GM23338 (cell line): Measurements from ENCODE around the gene CDKL4. TPM values are rescaled to one million over a fixed set of nuclear protein-coding genes. Genes with fewer than 3 reads are reported as not detected.

ENCODE experiments used
- ATAC-seq: fragments of 200-7000 bp; cut with Tn5 transposase; 3 replicates; pipeline ENCODE4 v1.9.1; 2020
- DNase-seq: peaks from one replicate; pipeline ENCODE4 v3.0.0-alpha.2; 2015; ENCODE audit warnings: low spot score
- H2AFZ ChIP-seq: fragments of 200-600 bp; sonication (generic); 2 replicates; pipeline ENCODE4 v1.8.0; 2016; ENCODE audit warnings: antibody characterized with exemption, mild to moderate bottlenecking, moderate library complexity
- H3F3A ChIP-seq: fragments of 200-600 bp; sonication (generic); replicated peaks from 2 replicates; pipeline ENCODE4 v1.8.0; 2017; ENCODE audit warnings: antibody characterized with exemption, mixed run types, low read depth
- H3K27ac ChIP-seq: fragments of 200-600 bp; sonication (generic); 2 replicates; pipeline ENCODE4 v1.6.1; 2016; ENCODE audit warnings: low read depth
- H3K27me3 ChIP-seq: fragments of 200-600 bp; sonication (generic); 2 replicates; pipeline ENCODE4 v1.8.0; 2016; ENCODE audit warnings: mild to moderate bottlenecking, mixed run types, moderate library complexity; ENCODE audit not compliant: insufficient read depth
- H3K36me3 ChIP-seq: fragments of 200-600 bp; sonication (generic); 2 replicates; pipeline ENCODE4 v1.8.0; 2016; ENCODE audit warnings: mild to moderate bottlenecking; ENCODE audit not compliant: insufficient read depth
- H3K4me1 ChIP-seq: fragments of 200-600 bp; sonication (generic); 2 replicates; pipeline ENCODE4 v1.8.0; 2016; ENCODE audit warnings: mild to moderate bottlenecking, moderate library complexity; ENCODE audit not compliant: insufficient read depth
- H3K4me2 ChIP-seq: fragments of 200-600 bp; sonication (generic); 2 replicates; pipeline ENCODE4 v1.7.1; 2017; ENCODE audit warnings: mixed run types
- H3K4me3 ChIP-seq: fragments of 200-600 bp; sonication (generic); 2 replicates; pipeline ENCODE4 v1.6.1; 2016; ENCODE audit warnings: mixed run types
- H3K79me2 ChIP-seq: fragments of 200-600 bp; sonication (generic); replicated peaks from 2 replicates; pipeline ENCODE4 v1.8.0; 2017; ENCODE audit warnings: mild to moderate bottlenecking; ENCODE audit not compliant: insufficient read depth
- H3K9me2 ChIP-seq: fragments of 200-600 bp; sonication (generic); 2 replicates; pipeline ENCODE4 v1.8.0; 2017; ENCODE audit not compliant: insufficient read depth
- H4K20me1 ChIP-seq: fragments of 200-600 bp; sonication (generic); replicated peaks from 2 replicates; pipeline ENCODE4 v1.8.0; 2017; ENCODE audit warnings: mild to moderate bottlenecking; ENCODE audit not compliant: insufficient read depth
- H3K27ac Mint-ChIP-seq: 2 replicates; pipeline ENCODE4 v1.8.0; 2020; ENCODE audit warnings: inconsistent platforms, mild to moderate bottlenecking, moderate library complexity, mixed read lengths
- H3K27me3 Mint-ChIP-seq: 3 replicates; pipeline ENCODE4 v1.8.0; 2022; ENCODE audit warnings: low read depth, mild to moderate bottlenecking, moderate library complexity, mixed read lengths, inconsistent platforms; ENCODE audit not compliant: insufficient read depth, poor library complexity
- H3K36me3 Mint-ChIP-seq: 3 replicates; pipeline ENCODE4 v1.8.0; 2021; ENCODE audit warnings: low read depth, mild to moderate bottlenecking, inconsistent platforms, moderate library complexity, mixed read lengths
- H3K4me1 Mint-ChIP-seq: 3 replicates; pipeline ENCODE4 v1.8.0; 2020; ENCODE audit warnings: mild to moderate bottlenecking, inconsistent platforms, mixed read lengths
- H3K4me3 Mint-ChIP-seq: 3 replicates; pipeline ENCODE4 v1.8.0; 2021; ENCODE audit warnings: moderate library complexity, mild to moderate bottlenecking, inconsistent platforms, mixed read lengths
- H3K9me3 Mint-ChIP-seq: 3 replicates; pipeline ENCODE4 v1.8.0; 2020; ENCODE audit warnings: moderate library complexity, mild to moderate bottlenecking, inconsistent platforms, mixed read lengths
- EZH2 ChIP-seq: fragments of 200-600 bp; sonication (generic); IDR thresholded peaks from one replicate; pipeline ENCODE4 v1.8.0; 2017; ENCODE audit warnings: antibody characterized with exemption, mild to moderate bottlenecking, low read depth; ENCODE audit not compliant: unreplicated experiment
- POLR2AphosphoS5 ChIP-seq: IDR thresholded peaks from 2 replicates; pipeline ENCODE4 v1.6.1; 2016; ENCODE audit warnings: antibody characterized with exemption, low read depth
- polyA plus RNA-seq: library from polyadenylated mRNA; unstranded; fragments of >200 nt; fragmentation: Nextera tagmentation; extraction: Ambion mirVana; gene quantifications from 2 replicates; pipeline ENCODE4 v1.2.1, GENCODE V29; 2016
- total RNA-seq: library from RNA; depleted of rRNA; stranded (reverse); fragments of >200 nt; shearing (Covaris generic); gene quantifications from 2 replicates; pipeline ENCODE4 v1.2.3, GENCODE V29; 2014
- TF ChIP-seq, protein P1 (sequence below): fragments of 250-450 bp; sonication (Bioruptor Pico); IDR thresholded peaks from 2 replicates; pipeline ENCODE4 v1.5.0; 2020; ENCODE audit warnings: mild to moderate bottlenecking, moderate library complexity
- TF ChIP-seq, protein P2 (sequence below): IDR thresholded peaks from one replicate; pipeline ENCODE4 v1.6.1; 2018; ENCODE audit warnings: antibody characterized with exemption; ENCODE audit not compliant: unreplicated experiment

Gene CDKL4
- total and polyA plus RNA-seq, 2 experiments from 2014 or later = 0.24 TPM; not detected in 1

DNA sequence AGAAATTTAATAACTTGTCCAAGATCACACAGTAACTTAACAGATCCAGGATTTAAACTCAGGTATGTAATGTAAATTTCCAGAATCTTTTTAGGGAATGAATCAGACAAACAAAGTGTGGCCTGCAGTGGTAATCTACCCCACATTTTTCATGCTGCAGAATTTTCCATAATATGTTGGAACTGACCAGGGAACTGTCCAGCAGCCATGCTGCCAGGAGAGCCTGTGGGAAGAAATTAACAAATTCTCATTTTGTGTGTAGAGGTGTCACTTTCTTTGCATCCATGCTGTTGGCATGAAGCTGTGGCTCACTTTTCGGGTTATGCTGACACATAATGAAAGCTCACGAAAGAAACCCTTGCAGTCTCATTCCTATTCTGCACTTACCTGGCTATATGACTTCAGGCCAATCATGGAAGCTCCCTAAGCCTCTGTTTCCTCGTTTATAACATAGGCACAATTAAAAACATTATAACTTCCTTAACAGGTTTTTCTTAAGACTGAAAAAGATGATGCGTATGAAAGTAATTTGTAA is 54.7 kb downstream of the CDKL4 start:
- H3K4me3 Mint-ChIP-seq = no peak overlapping the region
- no peaks in the 10 kb centered on the region for H3K27me3 ChIP-seq
- TF ChIP-seq, protein P1, sequence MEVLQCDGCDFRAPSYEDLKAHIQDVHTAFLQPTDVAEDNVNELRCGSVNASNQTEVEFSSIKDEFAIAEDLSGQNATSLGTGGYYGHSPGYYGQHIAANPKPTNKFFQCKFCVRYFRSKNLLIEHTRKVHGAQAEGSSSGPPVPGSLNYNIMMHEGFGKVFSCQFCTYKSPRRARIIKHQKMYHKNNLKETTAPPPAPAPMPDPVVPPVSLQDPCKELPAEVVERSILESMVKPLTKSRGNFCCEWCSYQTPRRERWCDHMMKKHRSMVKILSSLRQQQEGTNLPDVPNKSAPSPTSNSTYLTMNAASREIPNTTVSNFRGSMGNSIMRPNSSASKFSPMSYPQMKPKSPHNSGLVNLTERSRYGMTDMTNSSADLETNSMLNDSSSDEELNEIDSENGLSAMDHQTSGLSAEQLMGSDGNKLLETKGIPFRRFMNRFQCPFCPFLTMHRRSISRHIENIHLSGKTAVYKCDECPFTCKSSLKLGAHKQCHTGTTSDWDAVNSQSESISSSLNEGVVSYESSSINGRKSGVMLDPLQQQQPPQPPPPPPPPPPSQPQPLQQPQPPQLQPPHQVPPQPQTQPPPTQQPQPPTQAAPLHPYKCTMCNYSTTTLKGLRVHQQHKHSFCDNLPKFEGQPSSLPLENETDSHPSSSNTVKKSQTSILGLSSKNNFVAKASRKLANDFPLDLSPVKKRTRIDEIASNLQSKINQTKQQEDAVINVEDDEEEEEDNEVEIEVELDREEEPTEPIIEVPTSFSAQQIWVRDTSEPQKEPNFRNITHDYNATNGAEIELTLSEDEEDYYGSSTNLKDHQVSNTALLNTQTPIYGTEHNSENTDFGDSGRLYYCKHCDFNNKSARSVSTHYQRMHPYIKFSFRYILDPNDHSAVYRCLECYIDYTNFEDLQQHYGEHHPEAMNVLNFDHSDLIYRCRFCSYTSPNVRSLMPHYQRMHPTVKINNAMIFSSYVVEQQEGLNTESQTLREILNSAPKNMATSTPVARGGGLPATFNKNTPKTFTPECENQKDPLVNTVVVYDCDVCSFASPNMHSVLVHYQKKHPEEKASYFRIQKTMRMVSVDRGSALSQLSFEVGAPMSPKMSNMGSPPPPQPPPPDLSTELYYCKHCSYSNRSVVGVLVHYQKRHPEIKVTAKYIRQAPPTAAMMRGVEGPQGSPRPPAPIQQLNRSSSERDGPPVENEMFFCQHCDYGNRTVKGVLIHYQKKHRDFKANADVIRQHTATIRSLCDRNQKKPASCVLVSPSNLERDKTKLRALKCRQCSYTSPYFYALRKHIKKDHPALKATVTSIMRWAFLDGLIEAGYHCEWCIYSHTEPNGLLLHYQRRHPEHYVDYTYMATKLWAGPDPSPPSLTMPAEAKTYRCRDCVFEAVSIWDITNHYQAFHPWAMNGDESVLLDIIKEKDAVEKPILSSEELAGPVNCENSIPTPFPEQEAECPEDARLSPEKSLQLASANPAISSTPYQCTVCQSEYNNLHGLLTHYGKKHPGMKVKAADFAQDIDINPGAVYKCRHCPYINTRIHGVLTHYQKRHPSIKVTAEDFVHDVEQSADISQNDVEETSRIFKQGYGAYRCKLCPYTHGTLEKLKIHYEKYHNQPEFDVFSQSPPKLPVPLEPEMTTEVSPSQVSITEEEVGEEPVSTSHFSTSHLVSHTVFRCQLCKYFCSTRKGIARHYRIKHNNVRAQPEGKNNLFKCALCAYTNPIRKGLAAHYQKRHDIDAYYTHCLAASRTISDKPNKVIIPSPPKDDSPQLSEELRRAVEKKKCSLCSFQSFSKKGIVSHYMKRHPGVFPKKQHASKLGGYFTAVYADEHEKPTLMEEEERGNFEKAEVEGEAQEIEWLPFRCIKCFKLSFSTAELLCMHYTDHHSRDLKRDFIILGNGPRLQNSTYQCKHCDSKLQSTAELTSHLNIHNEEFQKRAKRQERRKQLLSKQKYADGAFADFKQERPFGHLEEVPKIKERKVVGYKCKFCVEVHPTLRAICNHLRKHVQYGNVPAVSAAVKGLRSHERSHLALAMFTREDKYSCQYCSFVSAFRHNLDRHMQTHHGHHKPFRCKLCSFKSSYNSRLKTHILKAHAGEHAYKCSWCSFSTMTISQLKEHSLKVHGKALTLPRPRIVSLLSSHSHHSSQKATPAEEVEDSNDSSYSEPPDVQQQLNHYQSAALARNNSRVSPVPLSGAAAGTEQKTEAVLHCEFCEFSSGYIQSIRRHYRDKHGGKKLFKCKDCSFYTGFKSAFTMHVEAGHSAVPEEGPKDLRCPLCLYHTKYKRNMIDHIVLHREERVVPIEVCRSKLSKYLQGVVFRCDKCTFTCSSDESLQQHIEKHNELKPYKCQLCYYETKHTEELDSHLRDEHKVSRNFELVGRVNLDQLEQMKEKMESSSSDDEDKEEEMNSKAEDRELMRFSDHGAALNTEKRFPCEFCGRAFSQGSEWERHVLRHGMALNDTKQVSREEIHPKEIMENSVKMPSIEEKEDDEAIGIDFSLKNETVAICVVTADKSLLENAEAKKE (CRISPR knock-in tag) = no peak
- TF ChIP-seq, protein P2, sequence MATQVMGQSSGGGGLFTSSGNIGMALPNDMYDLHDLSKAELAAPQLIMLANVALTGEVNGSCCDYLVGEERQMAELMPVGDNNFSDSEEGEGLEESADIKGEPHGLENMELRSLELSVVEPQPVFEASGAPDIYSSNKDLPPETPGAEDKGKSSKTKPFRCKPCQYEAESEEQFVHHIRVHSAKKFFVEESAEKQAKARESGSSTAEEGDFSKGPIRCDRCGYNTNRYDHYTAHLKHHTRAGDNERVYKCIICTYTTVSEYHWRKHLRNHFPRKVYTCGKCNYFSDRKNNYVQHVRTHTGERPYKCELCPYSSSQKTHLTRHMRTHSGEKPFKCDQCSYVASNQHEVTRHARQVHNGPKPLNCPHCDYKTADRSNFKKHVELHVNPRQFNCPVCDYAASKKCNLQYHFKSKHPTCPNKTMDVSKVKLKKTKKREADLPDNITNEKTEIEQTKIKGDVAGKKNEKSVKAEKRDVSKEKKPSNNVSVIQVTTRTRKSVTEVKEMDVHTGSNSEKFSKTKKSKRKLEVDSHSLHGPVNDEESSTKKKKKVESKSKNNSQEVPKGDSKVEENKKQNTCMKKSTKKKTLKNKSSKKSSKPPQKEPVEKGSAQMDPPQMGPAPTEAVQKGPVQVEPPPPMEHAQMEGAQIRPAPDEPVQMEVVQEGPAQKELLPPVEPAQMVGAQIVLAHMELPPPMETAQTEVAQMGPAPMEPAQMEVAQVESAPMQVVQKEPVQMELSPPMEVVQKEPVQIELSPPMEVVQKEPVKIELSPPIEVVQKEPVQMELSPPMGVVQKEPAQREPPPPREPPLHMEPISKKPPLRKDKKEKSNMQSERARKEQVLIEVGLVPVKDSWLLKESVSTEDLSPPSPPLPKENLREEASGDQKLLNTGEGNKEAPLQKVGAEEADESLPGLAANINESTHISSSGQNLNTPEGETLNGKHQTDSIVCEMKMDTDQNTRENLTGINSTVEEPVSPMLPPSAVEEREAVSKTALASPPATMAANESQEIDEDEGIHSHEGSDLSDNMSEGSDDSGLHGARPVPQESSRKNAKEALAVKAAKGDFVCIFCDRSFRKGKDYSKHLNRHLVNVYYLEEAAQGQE = peak; percentile 29
- TF ChIP-seq EZH2 (no peak), POLR2AphosphoS5 (no peak)
- no peaks in the 10 kb centered on the region for H4K20me1 ChIP-seq
- no peak overlapping the region for H2AFZ ChIP-seq
- no peaks in the 10 kb centered on the region for H3K36me3 Mint-ChIP-seq
- H3K4me3 ChIP-seq = no peak overlapping the region
- no peak overlapping the region for H3K4me2 ChIP-seq
- no peak for DNase-seq
- H3K79me2 ChIP-seq = no peaks in the 10 kb centered on the region
- no peaks in the 10 kb centered on the region for H3K36me3 ChIP-seq
- no peaks in the 10 kb centered on the region for H3K4me1 Mint-ChIP-seq
- H3K27ac Mint-ChIP-seq = no peak overlapping the region
- no peak for ATAC-seq
- H3K9me2 ChIP-seq = peaks cover 4% of the 10 kb centered on the region; the same call in 1 of the 2 replicates
- no peaks in the 10 kb centered on the region for H3K27me3 Mint-ChIP-seq
- no peaks in the 10 kb centered on the region for H3K9me3 Mint-ChIP-seq
- no peaks in the 10 kb centered on the region for H3K4me1 ChIP-seq
- no peaks in the 10 kb centered on the region for H3F3A ChIP-seq
- H3K27ac ChIP-seq = no peak overlapping the region
